Measurements from ENCODE around the gene GPR137.

Gene GPR137

GRCh38 chr11:64305691-64306562 lies 20.3 kb downstream of the GPR137 start (continued):
- TF ChIP-seq, protein P1, sequence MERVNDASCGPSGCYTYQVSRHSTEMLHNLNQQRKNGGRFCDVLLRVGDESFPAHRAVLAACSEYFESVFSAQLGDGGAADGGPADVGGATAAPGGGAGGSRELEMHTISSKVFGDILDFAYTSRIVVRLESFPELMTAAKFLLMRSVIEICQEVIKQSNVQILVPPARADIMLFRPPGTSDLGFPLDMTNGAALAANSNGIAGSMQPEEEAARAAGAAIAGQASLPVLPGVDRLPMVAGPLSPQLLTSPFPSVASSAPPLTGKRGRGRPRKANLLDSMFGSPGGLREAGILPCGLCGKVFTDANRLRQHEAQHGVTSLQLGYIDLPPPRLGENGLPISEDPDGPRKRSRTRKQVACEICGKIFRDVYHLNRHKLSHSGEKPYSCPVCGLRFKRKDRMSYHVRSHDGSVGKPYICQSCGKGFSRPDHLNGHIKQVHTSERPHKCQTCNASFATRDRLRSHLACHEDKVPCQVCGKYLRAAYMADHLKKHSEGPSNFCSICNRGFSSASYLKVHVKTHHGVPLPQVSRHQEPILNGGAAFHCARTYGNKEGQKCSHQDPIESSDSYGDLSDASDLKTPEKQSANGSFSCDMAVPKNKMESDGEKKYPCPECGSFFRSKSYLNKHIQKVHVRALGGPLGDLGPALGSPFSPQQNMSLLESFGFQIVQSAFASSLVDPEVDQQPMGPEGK (tag by site-specific recombination; IDR thresholded peaks at IDR 0.05) = peak; percentile 63
- TF ChIP-seq ZNF623 (tag by site-specific recombination; IDR thresholded peaks at IDR 0.05) (no peak), ZNF561 (tag by site-specific recombination; IDR thresholded peaks at IDR 0.05; ENCODE audit: borderline replicate concordance) (no peak), ZNF362 (tag by site-specific recombination; IDR thresholded peaks at IDR 0.05) (no peak), ZNF776 (tag by site-specific recombination; IDR thresholded peaks at IDR 0.05; ENCODE audit: borderline replicate concordance) (no peak), YY2 (tag by site-specific recombination; IDR thresholded peaks at IDR 0.05) (no peak), ZNF555 (tag by site-specific recombination; conservative IDR thresholded peaks at IDR 0.05) (no peak), ZNF155 (tag by site-specific recombination; IDR thresholded peaks at IDR 0.05) (no peak), ZNF24 (tag by site-specific recombination; IDR thresholded peaks at IDR 0.05) (no peak), ZNF830 (tag by site-specific recombination; IDR thresholded peaks at IDR 0.05; ENCODE audit: low read depth) (no peak), ZNF596 (tag by site-specific recombination; IDR thresholded peaks at IDR 0.05) (0 out of 2 replicates have a peak, but pooled peaks have one; percentile 8), SETDB1 (IDR thresholded peaks at IDR 0.05; ENCODE audit: insufficient read length, low read length) (no peak), GLI2 (tag by site-specific recombination; IDR thresholded peaks at IDR 0.05; ENCODE audit: borderline replicate concordance, low read depth) (no peak), ZBTB8A (tag by site-specific recombination; IDR thresholded peaks at IDR 0.05) (0 out of 2 replicates have a peak, but pooled peaks have one; percentile 11), ZNF223 (tag by site-specific recombination; IDR thresholded peaks at IDR 0.05) (no peak), ZNF610 (tag by site-specific recombination; IDR thresholded peaks at IDR 0.05; ENCODE audit: borderline replicate concordance) (no peak), TCF7L2 (IDR thresholded peaks at IDR 0.05; ENCODE audit: borderline replicate concordance, low read depth, low read length) (no peak), KLF9 (tag by site-specific recombination; IDR thresholded peaks at IDR 0.05; ENCODE audit: low read depth) (peak; percentile 34; the same call in 1 of the 2 replicates), ZBTB48 (tag by site-specific recombination; IDR thresholded peaks at IDR 0.05) (peak; percentile 84), KLF17 (tag by site-specific recombination; IDR thresholded peaks at IDR 0.05) (no peak; the same call in none of the 2 replicates)
- TF ChIP-seq, protein P2, sequence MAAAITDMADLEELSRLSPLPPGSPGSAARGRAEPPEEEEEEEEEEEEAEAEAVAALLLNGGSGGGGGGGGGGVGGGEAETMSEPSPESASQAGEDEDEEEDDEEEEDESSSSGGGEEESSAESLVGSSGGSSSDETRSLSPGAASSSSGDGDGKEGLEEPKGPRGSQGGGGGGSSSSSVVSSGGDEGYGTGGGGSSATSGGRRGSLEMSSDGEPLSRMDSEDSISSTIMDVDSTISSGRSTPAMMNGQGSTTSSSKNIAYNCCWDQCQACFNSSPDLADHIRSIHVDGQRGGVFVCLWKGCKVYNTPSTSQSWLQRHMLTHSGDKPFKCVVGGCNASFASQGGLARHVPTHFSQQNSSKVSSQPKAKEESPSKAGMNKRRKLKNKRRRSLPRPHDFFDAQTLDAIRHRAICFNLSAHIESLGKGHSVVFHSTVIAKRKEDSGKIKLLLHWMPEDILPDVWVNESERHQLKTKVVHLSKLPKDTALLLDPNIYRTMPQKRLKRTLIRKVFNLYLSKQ (tag by site-specific recombination; IDR thresholded peaks at IDR 0.05; ENCODE audit: borderline replicate concordance) = no peak
- TF ChIP-seq, protein P3, sequence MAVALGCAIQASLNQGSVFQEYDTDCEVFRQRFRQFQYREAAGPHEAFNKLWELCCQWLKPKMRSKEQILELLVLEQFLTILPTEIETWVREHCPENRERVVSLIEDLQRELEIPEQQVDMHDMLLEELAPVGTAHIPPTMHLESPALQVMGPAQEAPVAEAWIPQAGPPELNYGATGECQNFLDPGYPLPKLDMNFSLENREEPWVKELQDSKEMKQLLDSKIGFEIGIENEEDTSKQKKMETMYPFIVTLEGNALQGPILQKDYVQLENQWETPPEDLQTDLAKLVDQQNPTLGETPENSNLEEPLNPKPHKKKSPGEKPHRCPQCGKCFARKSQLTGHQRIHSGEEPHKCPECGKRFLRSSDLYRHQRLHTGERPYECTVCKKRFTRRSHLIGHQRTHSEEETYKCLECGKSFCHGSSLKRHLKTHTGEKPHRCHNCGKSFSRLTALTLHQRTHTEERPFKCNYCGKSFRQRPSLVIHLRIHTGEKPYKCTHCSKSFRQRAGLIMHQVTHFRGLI (tag by site-specific recombination; IDR thresholded peaks at IDR 0.05) = no peak
- TF ChIP-seq, protein P4, sequence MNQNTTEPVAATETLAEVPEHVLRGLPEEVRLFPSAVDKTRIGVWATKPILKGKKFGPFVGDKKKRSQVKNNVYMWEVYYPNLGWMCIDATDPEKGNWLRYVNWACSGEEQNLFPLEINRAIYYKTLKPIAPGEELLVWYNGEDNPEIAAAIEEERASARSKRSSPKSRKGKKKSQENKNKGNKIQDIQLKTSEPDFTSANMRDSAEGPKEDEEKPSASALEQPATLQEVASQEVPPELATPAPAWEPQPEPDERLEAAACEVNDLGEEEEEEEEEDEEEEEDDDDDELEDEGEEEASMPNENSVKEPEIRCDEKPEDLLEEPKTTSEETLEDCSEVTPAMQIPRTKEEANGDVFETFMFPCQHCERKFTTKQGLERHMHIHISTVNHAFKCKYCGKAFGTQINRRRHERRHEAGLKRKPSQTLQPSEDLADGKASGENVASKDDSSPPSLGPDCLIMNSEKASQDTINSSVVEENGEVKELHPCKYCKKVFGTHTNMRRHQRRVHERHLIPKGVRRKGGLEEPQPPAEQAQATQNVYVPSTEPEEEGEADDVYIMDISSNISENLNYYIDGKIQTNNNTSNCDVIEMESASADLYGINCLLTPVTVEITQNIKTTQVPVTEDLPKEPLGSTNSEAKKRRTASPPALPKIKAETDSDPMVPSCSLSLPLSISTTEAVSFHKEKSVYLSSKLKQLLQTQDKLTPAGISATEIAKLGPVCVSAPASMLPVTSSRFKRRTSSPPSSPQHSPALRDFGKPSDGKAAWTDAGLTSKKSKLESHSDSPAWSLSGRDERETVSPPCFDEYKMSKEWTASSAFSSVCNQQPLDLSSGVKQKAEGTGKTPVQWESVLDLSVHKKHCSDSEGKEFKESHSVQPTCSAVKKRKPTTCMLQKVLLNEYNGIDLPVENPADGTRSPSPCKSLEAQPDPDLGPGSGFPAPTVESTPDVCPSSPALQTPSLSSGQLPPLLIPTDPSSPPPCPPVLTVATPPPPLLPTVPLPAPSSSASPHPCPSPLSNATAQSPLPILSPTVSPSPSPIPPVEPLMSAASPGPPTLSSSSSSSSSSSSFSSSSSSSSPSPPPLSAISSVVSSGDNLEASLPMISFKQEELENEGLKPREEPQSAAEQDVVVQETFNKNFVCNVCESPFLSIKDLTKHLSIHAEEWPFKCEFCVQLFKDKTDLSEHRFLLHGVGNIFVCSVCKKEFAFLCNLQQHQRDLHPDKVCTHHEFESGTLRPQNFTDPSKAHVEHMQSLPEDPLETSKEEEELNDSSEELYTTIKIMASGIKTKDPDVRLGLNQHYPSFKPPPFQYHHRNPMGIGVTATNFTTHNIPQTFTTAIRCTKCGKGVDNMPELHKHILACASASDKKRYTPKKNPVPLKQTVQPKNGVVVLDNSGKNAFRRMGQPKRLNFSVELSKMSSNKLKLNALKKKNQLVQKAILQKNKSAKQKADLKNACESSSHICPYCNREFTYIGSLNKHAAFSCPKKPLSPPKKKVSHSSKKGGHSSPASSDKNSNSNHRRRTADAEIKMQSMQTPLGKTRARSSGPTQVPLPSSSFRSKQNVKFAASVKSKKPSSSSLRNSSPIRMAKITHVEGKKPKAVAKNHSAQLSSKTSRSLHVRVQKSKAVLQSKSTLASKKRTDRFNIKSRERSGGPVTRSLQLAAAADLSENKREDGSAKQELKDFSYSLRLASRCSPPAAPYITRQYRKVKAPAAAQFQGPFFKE (tag by site-specific recombination; IDR thresholded peaks at IDR 0.05; ENCODE audit: borderline replicate concordance) = no peak
